GM11168 (cell line): Measurements from ENCODE around the gene INVS.

Source experiments
- in situ Hi-C: fragments of 300-500 bp; cut with MboI; formaldehyde crosslinking; loops from one replicate; pipeline ENCODE4 v1.12.0; 2022; ENCODE audit warnings: low sequenced_read_pairs; ENCODE audit not compliant: unreplicated experiment

INVS gene

DNA sequence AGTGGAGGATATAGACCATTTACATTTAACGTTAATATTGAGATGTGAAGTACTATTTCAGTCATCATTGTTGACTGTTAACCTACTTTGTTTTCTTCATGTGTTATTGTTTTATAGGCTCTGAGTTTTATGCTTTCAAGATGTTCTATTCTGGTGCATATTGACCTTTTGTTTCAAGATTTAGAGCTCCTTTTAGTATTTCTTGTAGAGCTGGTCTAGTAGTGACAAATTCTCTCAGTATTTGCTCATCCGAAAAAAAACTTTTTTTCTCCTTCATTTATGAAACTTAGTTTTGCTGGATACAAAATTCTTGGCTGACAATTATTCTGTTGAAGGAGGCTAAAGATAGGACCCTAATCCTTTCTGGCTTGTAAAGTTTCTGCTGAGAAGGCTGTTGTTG, 91.3 kb downstream of the INVS start:
- in situ Hi-C loops: no loop called here

DNA sequence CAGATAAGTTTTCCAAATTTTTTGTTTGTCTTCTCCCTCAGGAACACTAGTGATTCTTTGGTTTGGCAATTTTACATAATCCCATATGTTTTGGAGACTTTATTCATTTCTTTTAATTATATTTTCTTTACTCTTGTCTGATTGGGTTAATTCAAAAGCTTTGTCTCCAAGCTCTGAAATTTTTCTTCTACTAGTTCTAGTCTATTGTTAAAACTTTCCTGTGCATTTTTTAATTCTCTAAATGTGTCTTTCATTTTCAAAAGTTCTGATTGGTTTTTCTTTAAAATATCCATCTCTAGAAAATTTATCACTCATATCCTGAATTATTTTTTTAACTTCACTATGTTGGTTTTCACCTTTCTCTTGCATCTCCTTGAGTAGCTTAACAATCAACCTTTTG, 92.2 kb downstream of the INVS start:
- in situ Hi-C loops: no loop called here

DNA sequence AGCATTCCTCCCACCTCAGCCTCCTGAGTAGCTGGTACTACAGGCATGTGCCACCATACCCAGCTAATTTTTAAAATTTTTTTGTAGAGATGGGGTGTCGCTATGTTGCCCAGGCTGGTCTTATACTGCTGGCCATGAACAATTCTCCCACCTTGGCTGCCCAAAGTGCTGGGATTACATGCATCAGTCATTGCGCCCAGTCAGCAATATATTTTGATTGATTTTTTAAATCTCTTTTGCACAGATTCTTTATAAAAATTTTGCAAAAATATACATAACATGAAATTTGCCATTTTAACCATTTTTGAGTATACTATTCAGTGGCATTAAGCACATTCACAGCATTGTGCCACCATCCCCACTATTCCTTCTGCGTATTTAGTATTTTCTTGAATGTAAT, 94.0 kb downstream of the INVS start:
- in situ Hi-C loops: no loop called here

DNA sequence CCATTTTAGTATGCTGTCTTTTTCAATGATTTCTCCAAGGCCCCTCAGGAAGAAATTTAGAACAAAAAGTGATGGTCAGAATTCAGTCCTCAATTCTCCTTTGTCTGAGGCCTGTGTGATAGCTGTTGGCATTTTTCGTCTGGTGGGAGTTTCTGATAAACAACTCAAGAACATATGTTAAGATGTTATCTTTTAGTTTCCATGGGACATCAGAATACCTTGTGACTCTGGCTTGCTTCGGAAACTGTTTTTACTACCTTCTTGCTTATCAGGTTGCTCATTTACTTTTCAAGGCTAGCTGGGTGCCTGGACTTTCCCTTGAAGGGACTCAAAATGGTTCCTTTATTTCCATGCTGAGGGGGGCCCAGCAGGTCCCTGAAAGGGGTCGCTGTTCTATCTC, 97.2 kb downstream of the INVS start:
- in situ Hi-C loops: no loop called here

DNA sequence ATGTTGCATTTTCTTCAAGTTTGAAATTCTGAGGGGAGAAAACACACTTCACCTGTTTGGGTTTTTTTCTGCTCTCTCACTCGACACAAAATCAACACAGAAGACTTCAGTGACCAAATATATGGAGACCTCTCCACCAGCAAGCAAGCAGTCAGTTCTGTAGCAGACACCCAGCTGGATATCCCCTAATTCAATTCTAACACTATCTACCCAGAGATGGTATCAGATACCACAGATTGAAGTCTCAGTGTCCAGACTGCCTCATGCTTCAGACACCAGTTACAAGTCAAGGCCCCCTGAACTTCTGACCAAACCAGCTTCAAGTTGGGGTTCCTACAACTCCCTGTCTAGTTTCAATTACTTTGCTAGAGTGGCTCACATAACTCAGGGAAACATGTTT, 97.8 kb downstream of the INVS start:
- in situ Hi-C loops: no loop called here

DNA sequence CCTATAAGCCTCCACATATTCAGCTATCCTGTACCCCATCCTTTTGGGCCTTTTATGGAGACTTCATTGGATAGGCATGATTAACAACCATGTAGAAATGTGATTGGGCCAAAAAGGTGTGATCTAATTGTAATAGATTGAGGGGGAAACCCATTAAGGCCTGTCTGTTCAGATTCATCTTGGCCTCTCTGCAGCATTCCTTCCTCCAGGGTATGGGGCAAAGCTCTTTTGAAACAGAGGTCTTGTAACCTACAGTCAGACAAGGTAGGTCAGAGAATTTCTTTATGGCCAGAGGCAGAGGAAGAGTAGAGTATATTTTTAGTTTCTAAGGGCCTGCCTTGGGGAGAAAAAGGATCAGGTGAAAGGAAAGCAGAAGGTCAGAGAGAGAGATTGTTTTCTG, 98.5 kb downstream of the INVS start:
- in situ Hi-C loops: no loop called here

DNA sequence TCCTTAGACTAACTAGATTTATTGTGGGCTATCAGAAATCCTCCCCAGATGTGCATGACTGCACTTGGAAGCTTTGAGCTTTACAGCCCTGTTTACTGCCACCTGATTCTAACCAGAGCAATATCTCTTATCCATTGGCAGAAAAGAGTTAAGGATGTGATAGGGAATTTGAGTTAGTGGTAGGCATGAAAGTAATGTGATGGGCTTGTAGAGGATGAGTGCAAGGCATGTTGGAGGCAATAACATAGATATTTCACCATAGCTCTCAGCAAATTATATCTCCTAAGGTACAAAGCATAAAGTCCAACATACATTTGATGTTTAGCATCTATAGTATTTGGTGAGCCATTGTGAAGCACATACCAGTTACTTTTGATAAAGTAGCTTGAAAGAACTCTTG, 103.8 kb downstream of the INVS start:
- in situ Hi-C loops: loop anchor here (25.0 kb wide), 1 partner anchor 391 kb away; the partner anchor contains the start of gene NR4A3

DNA sequence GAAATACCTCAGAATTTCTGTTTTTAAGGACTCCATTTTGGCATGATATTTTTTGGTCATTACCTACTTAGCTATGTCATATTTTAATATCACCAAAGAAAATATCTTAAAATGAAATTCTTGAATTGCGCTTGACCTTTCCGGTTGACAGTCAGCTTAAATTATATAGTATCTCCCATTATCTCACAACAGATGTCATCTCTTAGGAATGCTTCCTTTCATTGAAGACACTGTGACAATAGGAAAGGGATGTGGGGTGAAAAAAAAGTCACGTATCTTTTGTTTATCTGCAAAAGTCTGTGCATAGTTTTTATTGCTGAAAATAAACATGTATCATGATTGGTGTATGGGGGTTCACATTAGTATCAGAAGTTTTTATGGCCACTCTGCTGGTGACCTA, 105.8 kb downstream of the INVS start:
- in situ Hi-C loops: loop anchor here (25.0 kb wide), 1 partner anchor 392 kb away; the partner anchor contains the start of gene NR4A3

DNA sequence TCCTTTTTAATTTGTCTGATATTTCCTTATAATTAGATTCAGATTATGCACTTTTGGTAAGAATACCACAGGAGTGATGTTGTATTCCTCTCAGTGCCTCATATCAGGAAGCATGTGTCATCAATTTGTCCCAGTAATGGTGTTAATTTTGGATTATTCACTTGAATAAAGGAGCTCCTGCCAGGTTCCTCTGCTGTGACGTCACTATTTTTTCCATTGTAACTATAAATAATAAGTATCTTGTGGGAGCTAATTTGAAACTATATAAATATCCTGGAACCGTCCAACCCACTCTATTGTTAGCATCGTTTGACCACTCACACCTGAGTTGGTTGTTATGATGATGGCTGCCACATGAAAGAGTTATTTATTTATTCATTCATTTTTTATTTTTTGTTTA, 107.9 kb downstream of the INVS start:
- in situ Hi-C loops: loop anchor here (25.0 kb wide), 1 partner anchor 395 kb away; the partner anchor contains the start of gene NR4A3

DNA sequence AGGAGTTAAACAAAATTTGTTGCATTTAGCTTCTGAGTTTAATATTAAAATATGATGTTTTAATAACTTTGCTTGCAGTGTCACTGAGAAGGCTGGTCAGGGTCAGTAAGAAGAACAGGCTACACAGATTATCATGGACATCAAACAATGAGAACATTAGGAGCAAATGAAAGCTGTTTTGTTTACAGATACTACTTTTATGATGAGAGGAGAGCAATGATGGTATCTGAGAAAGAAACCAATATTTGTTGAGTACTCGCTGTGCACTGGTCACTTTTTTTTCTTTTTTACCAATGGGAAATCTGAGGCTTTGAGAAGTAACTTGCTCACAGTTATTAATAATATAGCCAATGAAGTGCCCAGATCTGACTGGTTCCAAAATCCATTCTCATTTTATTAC, 109.6 kb downstream of the INVS start:
- in situ Hi-C loops: loop anchor here (25.0 kb wide), 1 partner anchor 396 kb away; the partner anchor contains the start of gene NR4A3

DNA sequence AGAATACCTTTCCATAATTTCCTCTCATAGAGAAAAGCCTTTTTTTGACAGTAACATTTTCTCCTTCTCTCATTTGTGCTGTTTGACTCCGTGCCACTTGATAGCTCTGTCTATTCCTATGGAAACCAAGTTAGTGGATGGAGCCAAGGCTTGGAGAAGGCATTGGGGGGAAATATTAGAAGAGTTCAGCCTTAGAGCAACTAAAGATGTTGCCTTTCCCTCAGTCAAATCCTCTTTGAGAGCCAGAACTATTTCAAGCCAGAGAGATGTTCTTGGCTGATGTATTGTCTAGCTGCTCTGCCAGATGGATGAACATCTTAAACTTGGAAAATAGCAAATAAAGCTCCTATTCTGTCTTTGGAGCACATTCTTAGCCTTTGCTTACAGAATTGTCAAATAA, 112.4 kb downstream of the INVS start:
- in situ Hi-C loops: loop anchor here (5.0 to 25.0 kb wide), 2 partner anchors 199 to 399 kb away; partner anchors contain the start of gene NR4A3

DNA sequence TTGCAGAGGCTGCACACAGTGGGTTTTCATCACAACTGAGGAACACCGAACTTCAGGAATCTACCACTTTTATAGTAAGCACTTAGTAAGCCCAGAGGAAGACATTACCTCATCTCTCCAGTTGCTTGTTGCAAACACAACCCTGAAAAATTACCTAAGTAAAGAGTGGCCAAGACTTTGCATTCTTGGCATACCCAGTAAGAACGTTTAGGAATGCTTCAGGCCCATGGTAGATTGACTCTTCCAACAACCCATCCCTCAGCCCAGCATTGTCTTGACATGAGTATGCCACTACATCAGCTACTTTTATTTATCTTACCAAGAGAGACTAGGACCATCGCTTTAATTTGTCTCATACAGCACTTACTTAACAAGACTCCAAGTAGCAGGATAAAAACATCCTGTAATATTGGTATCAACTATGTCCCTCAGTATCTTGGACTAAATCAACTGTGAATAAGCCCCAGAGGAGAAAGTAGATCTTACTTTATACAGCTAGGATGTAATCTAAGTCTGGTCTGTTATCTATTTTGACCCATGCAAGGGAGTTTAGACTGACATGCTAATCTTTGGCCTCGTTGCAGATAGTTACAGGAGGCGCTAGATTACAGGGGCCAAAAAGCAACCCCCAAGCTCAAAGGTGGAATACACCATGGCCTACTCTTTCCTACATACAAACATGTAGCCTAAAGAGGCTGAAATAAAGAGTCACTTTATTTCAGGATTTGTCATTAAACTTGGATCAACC, 114.9 kb downstream of the INVS start:
- in situ Hi-C loops: loop anchor here (5.0 to 25.0 kb wide), 2 partner anchors 202 to 402 kb away; partner anchors contain the start of gene NR4A3

DNA sequence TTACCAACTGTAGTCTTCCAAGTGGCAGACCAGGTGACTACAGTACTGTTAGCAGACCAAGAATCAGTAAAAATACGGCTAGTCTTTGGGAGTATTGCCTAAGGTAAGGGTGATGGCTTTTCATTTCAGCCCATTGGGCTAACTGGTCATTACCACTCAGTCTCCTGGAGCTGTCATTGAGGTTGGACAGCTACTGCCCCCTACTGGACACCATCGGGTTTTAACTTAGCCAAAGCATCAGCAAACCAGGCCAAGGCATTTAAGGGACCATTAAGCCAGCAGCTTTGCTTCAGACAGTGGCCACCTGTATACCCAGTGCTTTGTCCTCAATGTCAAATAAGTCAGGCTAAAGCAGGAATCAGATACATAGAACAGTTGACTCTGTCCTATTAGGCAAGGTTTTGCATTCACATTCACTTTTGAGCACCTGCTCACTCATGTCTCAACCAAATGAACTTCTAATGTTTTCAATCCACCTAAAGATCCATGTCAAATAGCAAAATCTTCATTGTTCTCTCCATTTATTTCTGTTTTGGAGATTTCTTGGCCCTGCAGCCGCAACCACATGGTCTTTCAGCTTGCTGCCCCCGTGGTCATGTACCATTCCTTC, 117.2 kb downstream of the INVS start:
- in situ Hi-C loops: loop anchor here (25.0 kb wide), 1 partner anchor 404 kb away; the partner anchor contains the start of gene NR4A3

DNA sequence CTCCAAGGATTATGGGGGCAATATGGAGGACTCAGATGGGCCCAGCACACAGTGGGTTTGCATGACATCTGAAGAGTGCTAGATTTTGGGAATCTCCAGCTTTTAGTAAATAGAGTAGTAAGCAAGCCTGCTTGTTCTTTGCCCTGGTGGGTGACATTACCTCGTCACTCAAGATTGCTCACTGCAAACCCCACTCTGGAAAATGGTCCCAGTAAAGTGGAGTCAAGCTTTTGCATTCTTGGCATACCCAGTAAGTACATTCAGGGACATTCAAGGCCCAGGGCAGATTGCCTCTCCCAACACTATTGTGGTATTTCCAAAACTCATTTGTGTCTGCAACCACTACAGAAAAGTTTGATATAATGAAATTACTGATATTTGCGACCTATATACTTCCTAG, 118.5 kb downstream of the INVS start:
- in situ Hi-C loops: loop anchor here (25.0 kb wide), 1 partner anchor 405 kb away; the partner anchor contains the start of gene NR4A3

DNA sequence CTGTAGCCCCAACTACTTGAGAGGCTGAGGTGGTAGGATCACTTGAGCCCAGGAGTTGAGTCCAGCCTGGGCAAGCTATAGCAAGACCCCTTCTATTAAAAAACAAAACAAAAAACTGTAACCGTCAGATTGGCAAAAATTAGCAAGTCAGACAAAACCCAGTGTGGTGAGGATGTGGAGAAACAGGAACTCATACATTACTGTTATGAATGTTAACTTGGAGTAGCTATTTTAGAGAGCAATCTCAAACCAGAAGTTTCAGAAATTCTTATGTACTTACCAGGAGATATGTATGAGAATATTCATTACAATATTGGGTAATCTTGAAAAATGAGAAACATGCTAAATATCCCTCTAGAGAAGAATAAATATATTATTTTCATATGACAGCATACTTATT, 120.3 kb downstream of the INVS start:
- in situ Hi-C loops: loop anchor here (25.0 kb wide), 1 partner anchor 407 kb away; the partner anchor contains the start of gene NR4A3

DNA sequence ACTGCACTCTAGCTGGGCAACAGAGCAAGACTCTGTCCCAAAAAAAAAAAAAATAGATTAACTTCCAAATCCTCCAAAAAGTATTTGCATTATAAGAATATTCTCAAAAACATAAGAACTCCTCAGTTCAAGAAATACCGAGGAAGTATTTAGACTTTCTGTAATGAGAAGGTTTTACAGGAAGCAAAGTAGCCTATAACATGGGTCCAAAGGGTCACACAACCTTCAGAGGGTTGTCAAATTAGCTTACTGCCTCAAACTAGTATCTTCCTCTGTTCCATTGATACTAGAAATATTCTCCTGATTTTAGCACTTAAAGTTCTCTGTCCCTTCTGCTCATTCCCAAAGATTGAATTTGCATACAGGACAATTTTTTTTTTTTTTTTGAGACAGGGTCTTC, 121.9 kb downstream of the INVS start:
- in situ Hi-C loops: loop anchor here (25.0 kb wide), 1 partner anchor 409 kb away; the partner anchor contains the start of gene NR4A3

DNA sequence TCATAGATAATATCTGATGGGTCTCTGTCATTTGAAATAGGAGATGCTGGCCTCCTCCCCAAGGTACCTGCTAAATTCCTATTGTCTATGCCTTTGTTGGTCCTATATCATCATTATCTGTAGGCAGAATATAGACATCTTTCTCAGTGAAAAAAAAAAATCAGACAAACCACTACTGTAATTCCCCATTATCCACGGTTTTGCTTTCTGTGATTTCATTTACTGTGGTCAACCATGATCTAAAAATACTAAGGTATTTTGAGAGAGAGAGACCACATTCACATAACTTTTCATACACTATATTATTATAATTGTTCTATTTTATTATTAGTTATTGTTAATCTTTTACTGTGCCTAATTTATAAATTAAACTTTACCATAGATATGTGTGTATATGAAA, 122.5 kb downstream of the INVS start:
- in situ Hi-C loops: loop anchor here (25.0 kb wide), 1 partner anchor 409 kb away; the partner anchor contains the start of gene NR4A3

DNA sequence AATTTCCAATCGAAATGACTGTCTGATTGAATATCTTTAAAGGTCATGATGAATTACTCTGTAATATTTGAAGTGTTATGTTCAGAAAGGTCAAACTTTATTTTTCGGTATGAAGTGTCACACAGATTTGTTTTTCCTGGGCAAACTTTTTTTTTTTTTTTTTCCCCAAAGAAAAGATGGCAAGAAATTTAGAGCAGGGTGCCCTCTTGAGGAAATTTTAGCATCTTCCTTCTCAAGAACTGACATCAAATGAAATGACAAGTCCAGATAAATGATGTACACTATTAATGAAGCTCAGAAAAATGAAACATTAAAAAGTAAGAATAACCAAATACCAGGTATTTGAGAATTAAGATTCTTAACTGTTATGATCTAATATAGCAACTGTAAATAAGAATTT, 123.6 kb downstream of the INVS start:
- in situ Hi-C loops: loop anchor here (25.0 kb wide), 1 partner anchor 410 kb away; the partner anchor contains the start of gene NR4A3

DNA sequence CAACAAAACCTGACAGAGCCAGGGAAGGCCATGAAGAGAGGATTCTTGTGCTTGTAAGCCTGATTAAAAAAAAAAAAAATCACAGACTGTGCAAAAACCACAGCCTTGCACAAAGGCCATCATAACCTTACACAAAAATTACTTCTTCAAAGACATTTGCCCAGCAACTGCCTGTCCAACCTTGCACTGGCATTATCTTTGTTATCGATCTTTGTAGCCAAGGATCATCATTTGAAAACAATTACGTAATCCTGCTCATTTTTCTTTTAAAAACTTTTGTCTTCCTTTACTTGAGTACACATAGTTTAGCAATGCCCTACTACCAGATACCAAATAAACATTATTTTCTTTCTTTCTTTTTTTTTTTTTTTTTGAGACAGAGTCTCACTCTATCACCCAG, 128.6 kb downstream of the INVS start:
- in situ Hi-C loops: no loop called here

DNA sequence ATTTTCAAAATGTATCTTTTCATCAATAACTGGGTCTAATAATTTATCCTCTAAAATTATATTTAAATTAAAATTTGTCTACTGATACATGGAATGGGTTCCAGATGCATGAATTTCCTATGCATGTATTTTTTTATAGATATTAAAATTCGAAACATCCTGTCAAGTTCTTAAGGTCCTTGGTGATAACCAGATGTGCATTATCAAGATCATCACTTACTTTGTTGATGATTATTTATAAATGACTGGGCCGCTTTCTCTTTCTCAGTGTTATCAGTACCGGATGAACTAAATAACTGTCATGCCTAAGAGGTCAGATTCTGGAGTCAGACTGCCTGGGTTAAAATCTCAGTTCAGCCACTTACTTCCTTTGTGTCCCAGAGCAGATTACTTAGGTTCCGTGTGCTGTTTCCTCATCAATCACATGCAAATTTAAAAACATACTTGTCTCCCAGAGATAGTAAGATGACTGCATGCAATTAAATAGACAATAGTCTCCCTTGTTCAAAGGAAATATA, 129.4 kb downstream of the INVS start:
- in situ Hi-C loops: no loop called here

DNA sequence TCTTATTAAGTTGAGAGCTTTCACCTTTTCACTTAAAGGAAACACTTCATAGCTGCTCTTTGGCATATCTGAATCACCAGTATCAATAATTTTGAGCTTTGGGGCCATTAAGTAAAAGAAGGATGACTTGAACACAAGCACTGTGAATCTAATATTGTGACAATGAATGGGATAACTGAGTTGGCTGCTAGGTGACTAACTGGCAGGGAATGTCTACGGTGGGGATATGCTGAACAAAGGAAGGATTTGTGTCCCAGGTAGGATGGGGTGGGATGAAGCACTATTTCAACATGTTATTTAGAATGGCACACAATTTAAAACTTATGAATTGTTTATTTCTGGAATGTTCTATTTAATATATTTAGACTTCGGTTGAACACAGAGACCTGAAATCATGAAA, 130.1 kb downstream of the INVS start:
- in situ Hi-C loops: no loop called here
